COLO829 (cell line): ENCODE data around the gene FAM161B.
"Not testable (repeated sequence)": the region's sequence is repeated elsewhere in the genome, so short reads cannot be mapped to it uniquely, and the experiment has no call there.

Experiments used
- DNase-seq: peaks from one replicate; pipeline ENCODE4 v3.0.0; 2012; ENCODE audit warnings: low spot score

Gene FAM161B

DNA sequence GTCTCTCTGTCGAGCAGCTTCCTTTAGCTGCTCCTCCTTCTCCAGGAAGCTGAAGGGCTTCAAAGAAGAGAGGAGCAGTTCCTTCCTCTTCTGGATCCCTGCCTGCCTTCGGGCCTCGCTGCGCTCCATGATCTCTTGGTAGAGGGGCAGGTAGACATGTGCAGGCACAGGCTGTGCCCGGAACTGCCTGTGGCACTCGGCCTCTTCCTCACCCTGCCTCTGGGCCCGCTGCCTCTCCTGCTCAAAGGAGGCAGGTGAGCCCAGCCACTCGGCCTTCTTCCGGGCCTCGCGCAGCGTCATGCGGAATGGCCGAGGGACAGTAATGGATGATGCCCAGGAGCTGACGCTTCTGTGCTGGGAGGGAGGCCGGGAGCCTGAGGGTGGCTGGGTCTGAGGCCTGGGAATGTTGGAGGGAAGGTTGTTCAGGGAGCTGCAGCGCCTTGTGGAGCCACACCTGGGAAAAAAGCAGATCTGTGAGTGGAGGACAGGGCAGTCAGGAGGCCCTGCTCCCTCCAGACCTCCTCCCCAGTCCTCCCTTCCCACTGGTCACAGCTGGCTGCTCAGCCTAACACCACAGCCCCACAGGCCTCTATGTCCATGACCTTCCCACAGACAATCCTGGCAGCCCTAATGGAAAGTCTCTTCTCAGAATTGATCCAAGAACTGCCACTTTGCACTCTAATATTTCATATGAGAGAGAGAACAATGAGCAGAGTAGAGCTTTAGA, 5.3 kb downstream of the FAM161B start:
- DNase-seq: no peak

DNA sequence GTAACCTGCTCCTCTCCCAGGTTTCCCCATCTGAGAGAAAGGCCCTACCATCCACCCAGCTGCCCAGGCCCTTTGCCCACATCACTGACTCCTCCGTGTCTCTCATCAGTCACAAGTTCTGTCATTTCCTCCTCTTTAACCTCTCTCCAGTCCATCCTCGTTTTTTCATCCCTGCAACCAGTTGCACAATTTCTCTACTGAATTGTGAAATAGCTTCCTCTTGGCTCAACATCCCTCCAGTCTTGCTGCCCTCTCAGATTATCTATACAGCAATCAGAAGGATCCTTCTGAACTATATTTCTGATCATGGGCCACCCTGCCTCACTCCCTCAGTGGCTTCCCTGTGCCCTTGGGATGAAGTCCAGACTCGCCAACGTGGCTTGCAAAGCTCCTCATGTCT, 6.8 kb downstream of the FAM161B start:
- peak; percentile 7 for DNase-seq

DNA sequence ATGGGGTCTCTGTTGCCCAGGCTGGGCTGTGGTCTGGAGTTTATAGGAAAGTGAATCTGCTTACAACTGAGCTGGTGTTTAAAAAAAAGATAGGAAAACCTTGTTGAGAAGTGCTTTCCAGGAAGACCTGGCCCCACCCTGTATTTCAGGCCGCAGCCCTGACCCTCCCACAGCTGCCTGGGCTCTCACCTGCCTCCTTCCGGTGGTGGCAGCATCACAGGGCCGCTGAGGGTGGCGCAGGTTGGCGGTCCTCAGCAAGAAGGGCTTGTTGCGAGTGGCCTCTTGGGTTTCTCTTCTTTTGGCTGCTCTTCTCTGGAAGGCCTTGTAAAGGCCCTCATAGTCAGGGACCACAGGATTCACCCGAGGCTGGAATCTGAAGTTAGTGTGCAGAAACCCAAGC, 7.7 kb downstream of the FAM161B start:
- DNase-seq: no peak

GRCh38 chr14:73937012-73937411, 12.9 kb downstream of the FAM161B start:
- DNase-seq: no peak

GRCh38 chr14:73936548-73936947, 13.3 kb downstream of the FAM161B start:
- DNase-seq: no peak

- peak; percentile 30 for DNase-seq
These were observed 14.2 kb downstream of the FAM161B start for GRCh38 chr14:73935666-73936065.

DNA sequence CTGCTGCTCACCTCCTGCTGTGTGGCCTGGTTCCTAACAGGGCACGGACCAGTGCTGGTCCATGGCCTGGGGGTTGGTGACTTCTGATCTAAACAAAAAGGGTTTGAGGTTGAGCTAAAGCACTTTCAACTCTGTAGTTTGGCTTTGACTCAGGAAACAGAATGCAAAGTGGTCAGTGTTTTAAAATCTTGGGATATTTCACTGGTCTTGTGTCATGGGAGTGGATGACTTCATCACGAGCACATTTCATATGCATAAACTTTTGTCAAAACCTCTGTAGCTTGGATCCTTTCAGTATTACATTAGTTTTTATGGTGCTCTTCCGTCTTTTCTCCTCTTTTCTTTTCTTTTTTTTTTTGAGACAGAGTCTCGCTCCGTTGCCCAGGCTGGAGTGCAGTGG, 25.6 kb downstream of the FAM161B start:
- no peak for DNase-seq

- not testable (repeated sequence) for DNase-seq
These were observed 30.4 kb downstream of the FAM161B start for GRCh38 chr14:73919457-73919856.

DNA sequence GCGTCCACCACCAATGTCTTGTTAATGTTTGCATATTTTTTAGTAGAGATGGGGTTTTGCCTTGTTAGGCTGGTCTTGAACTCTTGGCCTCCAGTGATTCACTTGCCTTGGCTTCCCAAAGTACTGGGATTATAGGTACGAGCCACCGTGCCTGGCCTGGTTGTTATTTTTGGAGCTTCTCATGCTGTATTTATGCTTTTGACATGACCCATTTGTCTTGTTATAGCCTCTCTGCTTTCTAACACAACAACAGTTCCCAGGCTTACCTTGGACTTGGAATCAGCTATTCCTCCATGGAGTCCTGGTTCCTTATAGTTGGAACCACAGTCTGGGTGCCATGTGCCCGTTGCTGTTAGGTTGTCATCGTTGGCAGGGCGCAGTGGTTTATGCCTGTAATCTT, 33.6 kb downstream of the FAM161B start:
- DNase-seq: no peak

DNA sequence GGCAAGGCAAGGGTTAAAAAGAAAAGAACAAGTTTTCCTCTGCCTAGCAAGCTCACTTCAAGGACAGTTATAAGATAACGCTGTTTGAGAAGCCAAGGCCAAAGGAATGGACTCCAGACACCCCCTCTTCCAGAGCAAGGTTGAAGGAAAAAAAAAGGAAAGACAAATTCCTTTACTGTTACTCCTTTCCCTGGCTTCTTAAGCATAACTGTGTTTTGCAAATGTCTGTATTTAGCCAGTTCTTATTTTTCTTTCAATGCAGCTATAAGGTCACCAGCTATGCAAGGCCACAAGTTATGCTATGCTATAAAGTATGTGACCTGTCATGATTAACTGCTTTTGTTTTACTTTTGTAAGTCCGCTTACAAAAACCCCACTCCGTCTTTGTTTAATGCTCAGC, 36.6 kb downstream of the FAM161B start:
- no peak for DNase-seq

GRCh38 chr14:73909681-73910080, 40.2 kb downstream of the FAM161B start:
- DNase-seq: no peak

DNA sequence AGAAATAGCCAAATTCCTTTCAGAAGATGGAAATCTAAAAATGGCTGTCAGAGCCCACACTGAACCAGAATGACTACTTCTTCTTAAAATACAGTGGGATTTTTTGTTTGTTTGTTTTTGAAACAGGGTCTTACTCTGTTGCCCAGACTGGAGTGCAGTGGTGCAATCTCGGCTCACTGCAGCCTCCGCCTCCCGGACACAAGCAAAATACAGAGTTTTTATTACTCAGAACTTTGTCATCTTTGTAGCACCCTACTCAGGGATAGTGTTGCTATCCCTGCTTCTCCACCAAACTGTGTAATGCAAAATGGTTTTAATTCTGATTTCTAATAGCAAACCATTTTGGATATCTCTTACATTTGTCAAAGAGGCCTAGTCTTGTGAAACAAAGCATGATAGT, 46.9 kb downstream of the FAM161B start:
- no peak for DNase-seq

GRCh38 chr14:73896521-73896920, 53.4 kb downstream of the FAM161B start:
- peak; percentile 36 for DNase-seq

DNA sequence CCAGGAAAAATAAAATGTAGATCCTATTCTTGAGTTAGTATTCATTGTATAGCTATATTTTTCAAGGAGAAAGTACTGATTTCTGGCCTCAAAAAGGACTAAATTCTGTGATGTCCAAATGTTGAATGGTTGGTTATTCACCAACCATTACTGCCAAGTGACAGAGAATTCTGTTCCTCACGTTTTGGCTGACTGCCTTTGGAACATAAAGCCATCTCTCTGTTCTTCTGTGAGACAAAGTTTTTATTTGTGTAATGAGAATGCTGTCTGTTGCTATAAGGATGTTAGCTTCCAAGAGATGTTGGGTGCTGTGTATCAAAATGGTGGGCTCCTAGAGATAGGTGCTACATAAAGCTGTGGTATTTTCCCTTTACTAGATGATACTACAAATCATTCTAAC, 54.0 kb downstream of the FAM161B start:
- no peak for DNase-seq

GRCh38 chr14:73894180-73894687, 55.7 kb downstream of the FAM161B start:
- not testable (repeated sequence) for DNase-seq

GRCh38 chr14:73889376-73889775, 60.5 kb downstream of the FAM161B start:
- no peak for DNase-seq

DNA sequence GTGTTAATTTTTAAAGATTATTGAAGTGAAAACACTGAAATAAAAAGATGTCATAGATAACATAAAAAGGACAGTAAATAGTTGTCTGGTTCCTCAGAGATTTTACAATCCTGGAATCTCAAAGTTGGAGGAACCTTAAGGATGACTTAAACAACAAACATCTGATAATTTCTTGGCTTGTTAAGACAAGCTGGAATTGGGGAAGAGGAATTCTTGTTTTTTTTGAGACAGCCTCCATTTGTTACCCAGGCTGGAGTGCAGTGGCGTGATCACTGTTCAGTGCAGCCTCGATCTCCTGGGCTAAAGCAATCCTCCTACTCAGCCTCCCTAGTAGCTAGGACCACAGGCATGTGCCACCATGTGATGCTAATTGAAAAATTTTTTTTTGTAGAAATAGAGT, 60.9 kb downstream of the FAM161B start:
- DNase-seq: no peak

GRCh38 chr14:73888460-73888725, 61.5 kb downstream of the FAM161B start:
- DNase-seq: no peak

DNA sequence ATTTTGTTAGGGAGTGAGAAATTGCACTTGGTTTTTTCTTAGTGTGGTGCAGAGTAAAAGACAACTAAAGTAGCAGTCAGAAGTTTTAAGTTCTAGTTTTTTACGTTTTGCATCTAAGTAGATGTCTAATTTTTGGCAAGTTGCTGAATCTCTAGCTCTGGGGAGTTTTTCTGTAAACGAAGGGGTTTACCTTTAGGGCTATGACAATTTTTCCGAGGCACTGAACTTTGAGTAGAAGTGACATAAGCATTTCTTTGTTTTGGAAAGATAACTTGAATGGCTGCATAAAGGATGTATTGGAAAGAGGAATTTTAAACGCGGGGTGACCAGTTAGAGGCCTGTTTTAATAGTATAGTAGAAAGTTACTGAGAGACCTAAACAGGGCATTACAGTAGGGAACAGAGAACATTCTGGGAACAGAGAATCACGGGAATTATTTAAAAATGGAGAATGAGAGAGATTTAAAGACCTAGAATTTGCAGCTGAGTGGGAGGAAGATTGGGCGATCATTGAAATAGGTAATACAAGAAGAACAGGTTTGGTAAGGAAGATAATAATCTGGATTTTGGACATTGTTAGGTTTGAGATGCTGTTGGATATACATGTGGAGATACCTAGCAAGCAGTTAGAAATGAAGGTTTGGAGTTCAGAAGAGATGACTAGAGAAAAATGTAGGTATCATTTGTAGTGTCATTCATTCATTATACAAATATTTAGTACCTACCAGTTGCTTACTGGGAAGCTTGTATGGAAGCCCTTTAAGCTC, 62.0 kb downstream of the FAM161B start:
- DNase-seq: no peak

- DNase-seq: no peak
These were observed 62.6 kb downstream of the FAM161B start for GRCh38 chr14:73887318-73887616.

DNA sequence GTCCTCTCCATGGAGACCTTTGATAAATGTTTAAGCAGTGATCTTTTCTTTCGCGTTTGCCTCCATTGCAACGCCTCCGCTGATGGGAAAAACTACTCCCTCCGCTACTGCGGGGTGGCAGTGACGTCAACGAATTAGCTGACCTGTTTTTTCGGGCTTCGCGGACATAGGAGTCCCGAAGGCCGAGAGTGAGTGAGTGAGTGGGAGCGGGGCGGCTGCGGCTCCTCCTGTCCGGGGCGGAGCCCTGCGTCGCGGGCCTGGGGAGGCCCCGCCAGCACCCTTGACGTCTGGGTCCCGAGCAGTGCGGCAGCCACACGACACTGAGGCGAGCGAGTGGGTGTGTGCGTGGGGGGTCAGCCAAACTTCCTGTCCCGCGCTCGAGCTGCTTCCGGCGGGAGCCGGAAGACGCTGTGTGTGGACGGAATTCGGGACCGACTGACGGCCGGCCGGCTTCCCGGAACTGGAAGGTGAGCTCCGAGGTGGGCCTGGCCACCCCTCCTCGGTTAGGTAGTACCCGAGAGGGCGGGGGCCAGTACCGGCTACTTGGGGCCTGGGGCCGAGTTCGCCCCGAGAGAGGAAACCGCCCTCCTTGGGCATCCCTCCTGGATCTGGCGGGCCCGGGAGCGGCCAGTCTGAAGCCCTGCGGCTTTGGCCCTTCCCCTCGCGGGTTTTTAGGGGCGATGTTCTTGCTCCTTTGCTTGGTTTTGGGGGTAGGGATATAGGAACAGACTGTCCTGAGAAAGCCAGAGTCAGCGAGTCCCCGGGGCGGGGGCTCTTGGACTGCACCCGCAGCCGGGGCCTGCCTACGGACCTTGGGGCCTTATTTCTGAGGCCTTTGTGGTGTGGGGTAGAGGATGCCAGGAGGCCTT, 63.2 kb downstream of the FAM161B start, which contains the start of gene ZNF410:
Gene ZNF410 (plus strand): TSS at position 411 of the 869 bp plus-strand sequence. CDS start 5,317 bp downstream, outside the sequence.
- DNase-seq: peak; percentile 92

DNA sequence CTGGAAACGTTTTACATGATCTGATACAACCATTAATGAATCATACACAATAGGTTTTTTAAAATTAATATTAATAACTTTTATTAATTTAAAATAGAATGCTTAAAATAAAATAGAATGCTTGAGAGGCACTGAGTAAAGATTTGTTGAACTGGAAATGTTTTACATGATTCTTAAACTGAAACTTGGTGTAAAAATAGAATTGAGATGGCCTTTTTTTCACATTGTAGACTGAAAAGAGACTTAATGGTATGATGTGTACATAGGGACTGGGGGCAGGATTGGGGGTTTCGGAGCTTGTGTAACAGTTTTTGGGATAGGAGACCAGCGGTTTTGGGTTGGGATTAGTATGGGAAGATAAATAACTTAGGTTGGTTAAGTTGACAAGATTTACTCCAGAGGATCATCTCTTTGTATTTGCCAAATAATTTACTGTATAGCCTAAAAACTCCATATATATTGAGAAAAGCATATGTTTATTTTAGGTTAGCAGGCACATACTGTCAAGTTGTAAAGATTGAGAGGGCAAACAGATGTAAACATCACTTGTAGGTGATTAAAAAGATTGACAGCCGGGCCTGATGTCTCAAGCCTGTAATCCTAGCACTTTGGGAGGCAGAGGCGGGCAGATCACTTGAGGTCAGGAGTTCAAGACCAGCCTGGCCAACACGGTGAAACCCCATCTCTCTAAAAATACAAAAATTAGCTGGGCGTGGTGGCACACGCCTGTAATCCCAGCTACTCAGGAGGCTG, 65.3 kb downstream of the FAM161B start:
- no peak for DNase-seq
